ENCODE data around the gene SMARCD2.

DNA sequence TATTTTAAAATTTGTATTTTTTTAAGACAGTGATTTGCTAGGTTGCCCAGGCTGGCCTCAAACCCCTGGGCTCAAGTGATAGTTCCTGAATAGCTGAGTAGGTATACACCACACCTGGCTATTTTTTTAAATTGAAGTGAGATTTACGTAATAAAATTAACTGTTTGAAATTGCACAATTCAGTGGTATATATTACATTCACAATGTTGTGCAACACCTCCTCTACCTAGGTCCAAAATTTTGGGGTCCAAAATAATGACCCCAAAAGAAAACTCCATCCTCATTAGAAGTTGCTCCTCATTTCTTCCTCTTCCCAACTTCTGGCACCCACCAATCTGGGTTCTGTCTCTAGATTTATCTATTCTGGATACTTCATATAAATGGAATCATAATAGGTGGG lies 3.0 kb upstream of the SMARCD2 start:
- TF ChIP-seq EZH2 (IDR thresholded peaks at IDR 0.05) (no peak), POLR2AphosphoS5 (IDR thresholded peaks at IDR 0.05; ENCODE audit: borderline replicate concordance, low read depth, low read length) (no peak)

Measured in SK-N-MC (cell line).